GM18502 (cell line): Measurements from ENCODE around the gene RABL6.
A peak's percentile ranks its signal among the peaks of the same experiment; 100 is the strongest.
"Not testable (repeated sequence)": the region's sequence is repeated elsewhere in the genome, so short reads cannot be mapped to it uniquely, and the experiment has no call there.

Experiments used
- ATAC-seq: cut with Tn5 transposase; IDR thresholded peaks from one replicate; pipeline ENCODE4 v1.9.1; 2021; ENCODE audit warnings: mild to moderate bottlenecking; ENCODE audit not compliant: unreplicated experiment, poor library complexity

The RABL6 gene

DNA sequence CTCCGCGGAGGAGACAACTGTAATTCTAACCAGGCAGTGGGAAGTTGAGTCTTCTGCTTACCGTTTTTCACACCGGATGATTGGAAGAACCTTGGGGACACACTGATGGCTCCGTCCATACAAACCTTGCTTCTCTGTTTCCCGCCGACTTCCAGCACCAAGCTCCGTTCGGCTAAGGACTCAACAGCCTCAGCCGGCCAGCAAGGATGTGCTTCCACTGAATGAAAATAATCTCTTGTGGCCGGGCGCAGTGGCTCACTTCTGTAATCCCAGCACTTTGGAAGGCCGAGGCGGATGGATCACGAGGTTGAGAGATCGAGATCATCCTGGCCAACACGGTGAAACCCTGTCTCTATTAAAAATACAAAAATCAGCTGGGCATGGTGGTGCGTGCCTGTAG, 60.2 kb downstream of the RABL6 start:
- ATAC-seq: no peak

DNA sequence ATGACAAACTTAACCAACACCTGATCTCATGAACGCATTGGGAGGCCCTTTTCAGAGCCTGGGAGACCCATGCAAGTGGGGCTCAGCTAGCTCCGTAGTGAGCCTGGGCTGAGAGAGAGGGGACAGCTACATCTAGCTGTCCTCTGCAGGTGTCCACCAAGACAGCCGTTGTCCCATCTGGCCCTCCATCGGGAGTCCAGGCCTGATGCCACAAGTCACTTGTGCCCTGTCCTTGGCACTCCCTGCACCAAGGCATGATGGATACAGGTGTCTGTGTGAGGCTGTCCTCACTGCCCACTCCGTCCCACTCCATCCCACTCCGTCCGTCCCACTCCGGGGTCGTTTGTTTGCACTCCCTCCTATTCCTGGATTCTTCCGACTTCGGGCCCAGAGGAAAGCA, 60.9 kb downstream of the RABL6 start:
- no peak for ATAC-seq

DNA sequence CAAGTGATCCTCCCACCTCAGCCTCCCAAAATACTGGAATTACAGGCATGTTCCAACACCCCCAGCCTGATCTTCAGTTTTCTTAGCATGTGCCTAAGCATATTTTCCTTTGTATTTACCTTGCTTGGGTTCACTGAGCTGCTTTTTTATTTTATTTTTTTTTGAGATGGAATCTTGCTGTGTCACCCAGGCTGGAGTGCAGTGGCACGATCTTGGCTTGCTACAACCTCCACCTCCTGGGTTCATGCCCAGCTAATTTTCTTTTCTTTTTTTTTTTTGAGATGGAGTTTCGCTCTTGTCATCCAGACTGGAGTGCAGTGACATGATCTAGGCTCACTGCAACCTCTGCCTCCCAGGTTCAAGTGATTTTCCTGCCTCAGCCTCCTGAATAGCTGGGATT, 61.9 kb downstream of the RABL6 start:
- ATAC-seq: not testable (repeated sequence)

DNA sequence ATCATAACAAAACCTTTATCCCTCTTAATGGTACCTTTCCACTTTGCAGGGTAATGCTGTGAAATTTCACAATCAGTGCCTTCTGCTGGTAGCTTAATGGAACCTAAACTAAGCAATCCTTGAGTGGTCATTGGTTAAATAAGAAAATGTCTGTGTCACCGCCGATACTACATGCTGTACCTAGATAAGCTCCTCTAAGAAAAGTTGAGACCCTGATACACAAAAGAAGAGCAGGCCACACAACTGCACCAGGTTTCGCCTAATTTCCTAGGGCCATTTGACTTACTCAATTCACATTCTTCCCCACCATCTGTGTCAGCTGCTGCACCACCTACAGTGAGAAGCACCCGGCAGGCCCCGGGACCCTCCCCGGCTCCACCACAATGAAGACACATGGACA, 67.4 kb downstream of the RABL6 start:
- no peak for ATAC-seq

DNA sequence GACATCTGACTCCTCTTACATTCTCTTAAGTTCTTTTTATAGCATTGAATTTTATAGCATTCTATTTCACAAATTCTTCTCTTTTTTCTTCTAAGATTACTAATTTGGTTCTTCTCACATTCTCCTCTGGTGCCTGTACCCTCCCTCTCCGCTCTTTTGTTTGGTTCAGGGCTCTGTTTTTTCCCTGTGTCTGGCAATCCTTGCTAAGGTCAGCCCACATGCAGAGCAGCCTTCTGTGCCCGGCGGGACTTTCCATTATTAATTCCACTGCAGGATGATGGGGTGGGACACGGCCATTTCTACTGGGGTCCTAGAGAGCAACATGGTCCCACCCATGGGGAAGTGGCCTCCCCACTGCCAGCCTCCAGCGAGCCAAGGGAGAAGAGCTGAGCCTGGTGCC, 68.7 kb downstream of the RABL6 start:
- ATAC-seq: no peak

DNA sequence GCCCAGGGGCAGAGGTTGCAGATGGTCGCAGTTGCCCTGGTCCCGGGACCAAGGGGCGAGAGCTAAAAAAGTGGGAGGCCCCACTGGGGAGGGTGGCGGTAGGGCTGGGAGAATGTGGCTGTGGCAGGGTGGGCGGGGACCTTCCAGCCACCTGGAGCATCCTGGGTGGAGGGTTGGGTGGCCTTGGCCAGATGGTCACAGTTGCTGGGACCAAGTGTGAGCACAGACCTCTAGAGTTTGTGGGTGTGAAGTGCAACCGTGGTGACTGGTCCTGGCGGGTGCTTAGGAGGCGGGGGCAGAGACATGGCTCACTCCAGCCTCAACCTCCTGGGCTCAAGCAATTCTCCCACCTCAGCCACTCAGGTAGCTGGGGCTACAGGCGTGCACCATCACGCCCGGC, 72.9 kb downstream of the RABL6 start:
- no peak for ATAC-seq

DNA sequence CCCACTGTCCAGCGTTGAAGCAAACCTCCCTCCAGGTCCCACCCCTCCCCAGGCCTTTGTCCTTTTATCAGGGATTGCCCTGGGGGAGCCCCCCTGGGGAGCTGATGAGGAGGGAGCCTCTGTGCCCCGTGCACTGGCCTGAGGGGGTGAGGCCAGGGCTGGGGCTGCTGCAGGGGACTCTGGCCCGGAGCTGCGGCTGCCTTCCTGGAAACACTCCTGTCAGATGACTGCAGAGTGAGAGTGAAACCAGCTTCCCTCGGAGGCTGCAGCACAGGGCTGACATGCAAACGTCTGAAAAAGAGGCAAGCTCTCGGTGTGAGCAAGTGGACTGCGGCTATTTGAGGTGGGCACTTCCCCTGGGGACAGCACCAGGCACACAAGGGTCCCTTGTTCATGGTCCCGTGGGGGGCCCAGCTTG, 74.0 kb downstream of the RABL6 start:
- no peak for ATAC-seq

DNA sequence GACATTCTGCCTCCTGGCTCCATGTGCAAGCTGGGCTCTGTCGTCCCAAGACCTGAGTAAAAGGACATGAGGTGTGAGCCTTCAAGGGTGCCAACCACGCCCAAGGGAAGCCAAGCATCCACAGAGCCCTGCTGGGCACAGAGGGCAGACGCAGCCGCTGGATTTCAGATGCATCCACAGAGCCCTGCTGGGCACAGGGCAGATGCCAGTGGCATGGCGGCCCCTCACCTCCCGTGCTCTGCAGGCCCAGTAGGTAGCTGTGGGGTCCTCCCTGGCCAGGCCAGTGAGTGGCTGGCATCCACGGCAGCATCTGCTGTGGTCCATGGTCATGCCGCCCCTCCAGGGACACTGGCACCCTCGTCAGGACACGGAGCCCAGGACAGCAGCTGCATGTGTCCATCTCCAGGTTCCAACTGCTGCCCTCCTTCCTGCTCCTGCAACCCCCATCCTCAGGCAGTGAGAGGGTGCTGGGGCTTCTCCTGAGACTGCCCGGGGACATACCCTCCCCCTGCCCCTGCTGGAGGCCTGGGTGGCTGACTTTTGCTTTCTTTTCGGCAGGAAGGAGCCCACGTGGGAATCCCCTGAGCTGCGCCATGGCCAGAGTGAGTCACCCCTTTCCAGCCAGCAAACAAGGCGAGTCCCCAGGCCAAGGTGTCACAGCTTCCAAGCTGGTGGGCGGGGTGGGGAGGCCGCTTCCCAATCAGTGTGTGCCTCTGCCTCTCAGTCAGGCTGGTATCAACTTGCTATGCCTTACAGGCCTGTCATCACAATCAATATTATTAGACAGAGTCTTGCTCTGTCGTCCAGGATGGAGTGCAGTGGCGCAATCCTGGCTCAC, 74.6 kb downstream of the RABL6 start:
- ATAC-seq: peak; percentile 29

DNA sequence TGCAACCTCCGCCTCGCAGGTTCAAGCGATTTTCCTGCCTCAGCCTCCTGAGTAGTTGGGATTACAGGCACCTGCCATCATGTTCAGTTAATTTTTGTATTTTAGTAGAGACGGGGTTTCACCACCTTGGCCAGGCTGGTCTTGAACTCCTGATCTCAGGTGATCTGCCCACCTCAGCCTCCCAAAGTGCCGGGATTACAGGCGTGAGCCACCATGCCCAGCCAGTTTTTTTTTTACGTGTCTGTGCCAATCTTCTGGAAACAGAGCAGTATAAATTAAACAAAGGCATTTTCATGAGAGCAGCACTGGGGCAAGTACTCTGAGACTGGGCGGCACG, 75.2 kb downstream of the RABL6 start:
- not testable (repeated sequence) for ATAC-seq

DNA sequence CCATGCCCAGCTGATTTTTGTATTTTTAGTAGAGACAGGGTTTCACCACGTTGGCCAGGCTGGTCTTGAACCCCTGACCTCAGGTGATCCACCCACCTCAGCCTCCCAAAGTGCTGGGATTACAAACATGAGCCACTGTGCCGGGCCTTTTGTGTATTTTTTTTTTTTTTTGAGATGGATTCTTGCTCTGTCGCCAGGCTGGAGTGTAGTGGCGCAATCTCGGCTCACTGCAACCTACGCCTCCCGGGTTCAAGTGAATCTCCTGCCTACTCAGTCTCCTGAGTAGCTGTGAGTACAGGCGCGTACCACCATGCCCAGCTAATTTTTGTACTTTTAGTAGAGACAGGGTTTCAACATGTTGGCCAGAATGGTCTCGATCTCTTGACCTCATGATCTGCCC, 75.9 kb downstream of the RABL6 start:
- not testable (repeated sequence) for ATAC-seq

DNA sequence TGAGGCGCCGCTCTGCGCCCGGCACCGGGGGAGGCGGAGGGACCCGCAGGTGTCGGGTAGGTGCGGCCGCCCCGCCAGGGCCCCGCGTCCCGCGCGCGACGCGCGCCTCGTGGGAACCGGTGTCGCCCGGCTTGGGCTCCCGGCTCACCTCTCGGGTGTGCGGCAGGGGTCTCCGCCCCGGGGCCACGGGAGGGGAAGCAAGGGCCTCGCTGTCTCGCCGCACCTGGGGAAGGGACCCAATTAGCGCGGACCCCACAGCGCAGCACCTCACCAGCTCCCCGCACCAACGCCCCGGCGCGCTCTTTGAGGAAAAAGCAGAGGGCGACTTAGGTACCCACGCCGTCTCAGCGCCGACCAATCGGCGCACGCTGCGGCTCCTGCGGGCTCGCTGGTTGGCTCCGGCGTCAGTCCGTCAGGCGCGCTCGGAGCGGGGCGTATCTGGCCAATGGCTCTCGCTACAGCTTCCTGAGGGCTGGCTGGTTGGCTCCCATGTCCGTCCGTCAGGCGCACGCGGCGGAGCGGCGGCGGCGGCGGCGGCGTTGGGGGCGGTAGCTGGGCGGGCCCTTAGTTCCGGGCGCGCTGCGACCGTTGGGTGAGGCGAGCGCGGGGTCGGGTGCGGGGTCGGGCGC, 78.3 kb downstream of the RABL6 start, which contains the start of gene TRAF2:
TRAF2 (plus strand) TSS at position 567 of the 629 bp plus-strand sequence. CDS start 12,225 bp downstream, outside the sequence.
- ATAC-seq: peak; percentile 83

DNA sequence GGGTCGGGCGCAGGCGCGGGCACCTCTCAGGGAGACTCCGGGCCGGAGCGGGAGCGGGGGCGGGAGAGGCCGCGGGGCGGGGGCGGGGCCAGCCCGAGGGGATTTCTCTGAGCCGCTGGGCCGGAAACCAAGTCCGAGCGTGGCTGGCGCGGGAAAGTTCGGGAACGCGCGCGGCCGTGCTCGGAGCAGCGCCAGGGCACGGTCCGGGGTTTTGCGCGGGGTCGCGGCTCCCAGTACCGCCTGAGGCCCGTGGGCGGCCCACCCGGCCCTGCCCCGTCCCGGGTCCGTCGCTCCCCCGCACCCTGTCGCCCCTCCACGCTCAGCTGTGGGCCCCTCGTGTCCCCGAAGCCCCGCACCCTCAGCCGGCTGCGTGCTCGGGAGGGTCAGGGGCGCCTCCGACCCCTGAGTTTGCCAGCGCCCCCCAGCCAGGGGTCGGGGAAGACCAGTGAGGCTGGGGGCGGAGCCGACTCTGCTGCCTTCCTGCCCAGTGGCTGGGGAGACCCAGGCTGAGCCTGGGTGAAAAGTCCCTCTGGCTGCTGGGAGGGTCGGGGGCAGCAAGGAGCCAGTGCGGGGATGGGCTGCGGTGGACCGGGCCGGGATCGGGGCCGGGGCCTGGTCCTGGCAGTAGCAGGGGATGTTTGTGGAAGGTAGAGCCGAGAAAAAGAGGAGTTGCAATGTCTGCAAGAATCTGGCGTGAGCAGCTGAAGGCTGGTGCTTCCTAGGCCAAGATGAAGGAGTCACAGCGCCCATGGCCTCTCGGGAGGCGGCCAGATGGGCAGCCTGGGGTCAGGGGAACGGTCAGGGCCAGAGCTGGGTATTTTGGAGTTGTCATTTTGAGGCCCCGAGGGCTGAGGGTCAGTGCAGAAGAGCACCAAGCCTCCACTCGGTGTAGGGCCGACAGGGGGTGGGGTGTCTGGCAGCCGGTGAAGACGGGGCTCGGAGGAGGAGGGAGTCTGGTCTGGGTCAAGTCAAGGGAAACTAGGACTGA, 79.2 kb downstream of the RABL6 start:
- peak; percentile 22 for ATAC-seq

DNA sequence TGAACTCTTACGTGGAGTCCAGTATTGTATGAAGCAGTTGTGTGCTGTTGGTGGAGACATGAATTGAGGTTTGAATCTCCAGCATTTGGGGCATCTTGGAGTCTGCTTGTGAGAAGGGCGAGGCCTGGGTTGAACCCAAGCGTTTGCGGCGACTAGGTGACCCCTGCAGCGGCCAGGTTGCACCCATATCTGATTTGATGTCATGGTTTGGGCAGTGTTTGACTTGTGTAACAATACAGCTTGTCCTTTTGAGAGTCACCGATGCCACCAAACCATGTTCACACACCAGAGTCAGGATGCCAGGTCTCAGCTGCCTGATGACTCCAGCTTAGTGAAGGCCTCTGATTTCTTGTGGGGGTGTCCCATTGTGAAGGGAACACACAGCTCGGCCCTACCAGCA, 80.7 kb downstream of the RABL6 start:
- ATAC-seq: no peak

DNA sequence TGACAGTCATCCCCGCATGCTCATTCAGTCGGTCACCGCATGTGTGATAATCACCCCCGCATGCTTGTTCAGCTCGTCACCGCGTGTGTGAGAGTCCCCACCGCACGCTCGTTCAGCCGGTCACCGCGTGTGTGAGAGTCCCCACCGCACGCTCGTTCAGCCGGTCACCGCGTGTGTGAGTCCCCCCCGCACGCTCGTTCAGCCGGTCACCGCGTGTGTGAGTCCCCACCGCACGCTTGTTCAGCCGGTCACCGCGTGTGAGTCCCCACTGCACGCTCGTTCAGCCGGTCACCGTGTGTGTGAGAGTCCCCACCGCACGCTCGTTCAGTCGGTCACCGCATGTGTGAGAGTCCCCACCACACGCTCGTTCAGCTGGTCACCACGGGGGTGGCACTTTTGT, 82.1 kb downstream of the RABL6 start:
- ATAC-seq: no peak

DNA sequence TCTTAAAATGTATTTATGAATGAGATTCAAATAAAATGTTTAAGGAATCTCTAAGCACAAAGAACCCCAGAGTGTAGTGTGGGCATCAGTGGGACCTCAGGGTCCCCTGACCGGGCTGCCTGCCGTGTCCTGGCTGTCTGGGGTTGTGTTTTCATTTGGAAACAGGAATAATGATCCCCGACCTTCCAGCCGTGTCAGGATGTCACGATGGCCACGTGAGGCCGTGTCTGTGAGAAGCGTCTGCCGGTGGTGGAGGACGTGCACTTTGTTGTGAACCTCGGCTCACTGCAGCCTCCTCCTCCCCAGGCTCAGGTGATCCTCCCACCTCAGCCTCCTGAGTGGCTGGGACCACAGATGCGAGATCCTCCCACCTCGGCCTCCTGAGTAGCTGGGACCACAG, 82.9 kb downstream of the RABL6 start:
- ATAC-seq: no peak
